Liver (tissue), 9 donors: ENCODE measurements around the gene GPANK1. TPM values are rescaled to one million over a fixed set of nuclear protein-coding genes. Genes with fewer than 3 reads are reported as not detected.

Source experiments
- DNase-seq: peaks from one replicate; pipeline ENCODE4 v3.0.0-alpha.2; 2017; ENCODE audit warnings: low spot score
- H3K27ac ChIP-seq, 2 donors: one replicate each; pipeline ENCODE4 v1.7.0; 2013; ENCODE audit warnings: inconsistent platforms in 2 of 2, low read length in 2 of 2, control low read depth in 1 of 2, low read depth in 1 of 2, mild to moderate bottlenecking in 1 of 2
- H3K27me3 ChIP-seq, 4 donors: one replicate each; pipeline versions ENCODE4 v1.6.1 to v1.7.0; 2013; ENCODE audit warnings: low read length in 3 of 4, inconsistent platforms in 1 of 4, mild to moderate bottlenecking in 1 of 4, moderate library complexity in 1 of 4; ENCODE audit not compliant: control insufficient read depth in 4 of 4, insufficient read depth in 4 of 4
- H3K36me3 ChIP-seq, 4 donors: one replicate each; pipeline versions ENCODE4 v1.6.1 to v1.7.0; 2013; ENCODE audit warnings: low read length in 3 of 4, mild to moderate bottlenecking in 3 of 4, low read depth in 1 of 4, moderate library complexity in 1 of 4; ENCODE audit not compliant: control insufficient read depth in 4 of 4, insufficient read depth in 3 of 4
- H3K4me1 ChIP-seq, 4 donors: one replicate each; pipeline versions ENCODE4 v1.6.1 to v1.7.0; 2013; ENCODE audit warnings: low read length in 3 of 4, mild to moderate bottlenecking in 3 of 4, moderate library complexity in 1 of 4; ENCODE audit not compliant: control insufficient read depth in 4 of 4, insufficient read depth in 4 of 4
- H3K4me3 ChIP-seq, 3 donors: one replicate each; pipeline versions ENCODE4 v1.6.1 to v1.7.0; 2013; ENCODE audit warnings: low read length in 3 of 3, control low read depth in 1 of 3, low read depth in 1 of 3, mild to moderate bottlenecking in 1 of 3
- H3K9ac ChIP-seq, 2 donors: one replicate each; pipeline ENCODE4 v1.7.0; 2013; ENCODE audit warnings: low read length in 2 of 2, mild to moderate bottlenecking in 2 of 2, moderate library complexity in 2 of 2, control low read depth in 1 of 2, low read depth in 1 of 2
- H3K9me3 ChIP-seq, 4 donors: one replicate each; pipeline versions ENCODE4 v1.6.1 to v1.7.0; 2013; ENCODE audit warnings: low read length in 3 of 4; ENCODE audit not compliant: control insufficient read depth in 4 of 4
- FOXA2 ChIP-seq: IDR thresholded peaks from 2 replicates; pipeline ENCODE4 v1.6.1; 2016; ENCODE audit warnings: antibody characterized with exemption
- GABPA ChIP-seq, 2 donors: IDR thresholded peaks in 1 of 2; conservative IDR thresholded peaks in 1 of 2; 2 replicates each; pipeline ENCODE4 v1.6.1; 2016; ENCODE audit warnings: antibody characterized with exemption in 2 of 2, mild to moderate bottlenecking in 1 of 2, moderate library complexity in 1 of 2
- HNF4G ChIP-seq: IDR thresholded peaks from 2 replicates; pipeline ENCODE4 v1.6.1; 2016; ENCODE audit warnings: antibody characterized with exemption
- NR2F2 ChIP-seq: IDR thresholded peaks from 2 replicates; pipeline ENCODE4 v1.6.1; 2016; ENCODE audit warnings: antibody characterized with exemption
- RXRA ChIP-seq, 2 donors: IDR thresholded peaks; 2 replicates each; pipeline ENCODE4 v1.6.1; 2017 to 2018; ENCODE audit warnings: antibody characterized with exemption in 2 of 2, mild to moderate bottlenecking in 1 of 2
- TAF1 ChIP-seq: conservative IDR thresholded peaks from 2 replicates; pipeline ENCODE4 v1.6.1; 2016; ENCODE audit warnings: antibody characterized with exemption, mild to moderate bottlenecking
- WGBS: extraction: QIAGEN DNeasy Blood & Tissue Kit; methylation state at CpG from one replicate; pipeline ENCODE4 v1.1.7; 2013; 5-methylcytosine and 5-hydroxymethylcytosine counted together
- polyA plus RNA-seq, 2 donors: library from polyadenylated mRNA; stranded (reverse) in 1 of 2; unstranded in 1 of 2; fragments of 200-250 nt in 1 of 2; fragments of >200 nt in 1 of 2; fragmentation: Nextera tagmentation in 1 of 2; extraction: Ambion mirVana in 1 of 2; gene quantifications; one replicate each; pipeline versions ENCODE4 v1.2.1 to v1.2.3, GENCODE V29; 2013 to 2015
- total RNA-seq, 2 donors: library from RNA; depleted of rRNA; stranded (reverse); fragments of >200 nt; gene quantifications; one replicate each; pipeline ENCODE4 v1.2.3, GENCODE V29; 2014
- TF ChIP-seq, protein P1 (sequence below): fragments of 150-350 bp; IDR thresholded peaks from 2 replicates; pipeline ENCODE4 v1.5.1; 2017; ENCODE audit warnings: improper control_type of control experiment, low read depth, low read length; ENCODE audit not compliant: missing input control
- TF ChIP-seq, protein P2 (sequence below): IDR thresholded peaks from 2 replicates; pipeline ENCODE4 v1.6.1; 2016; ENCODE audit warnings: antibody characterized with exemption
- TF ChIP-seq, protein P3 (sequence below): IDR thresholded peaks from 2 replicates; pipeline ENCODE4 v1.6.1; 2016; ENCODE audit warnings: antibody characterized with exemption, mild to moderate bottlenecking
- TF ChIP-seq, protein P4 (sequence below): IDR thresholded peaks from 2 replicates; pipeline ENCODE4 v1.6.1; 2016; ENCODE audit warnings: antibody characterized with exemption
- TF ChIP-seq, protein P5 (sequence below): IDR thresholded peaks from 2 replicates; pipeline ENCODE4 v1.6.1; 2016; ENCODE audit warnings: antibody characterized with exemption
- donor health status: healthy.
- donor health status: healthy.
- donor health status: healthy.
- donor health status: healthy.
- donor health status: healthy.

GPANK1 gene
- total and polyA plus RNA-seq, 4 donors, result 7.6 to 13.9 (median 11.2) TPM

DNA sequence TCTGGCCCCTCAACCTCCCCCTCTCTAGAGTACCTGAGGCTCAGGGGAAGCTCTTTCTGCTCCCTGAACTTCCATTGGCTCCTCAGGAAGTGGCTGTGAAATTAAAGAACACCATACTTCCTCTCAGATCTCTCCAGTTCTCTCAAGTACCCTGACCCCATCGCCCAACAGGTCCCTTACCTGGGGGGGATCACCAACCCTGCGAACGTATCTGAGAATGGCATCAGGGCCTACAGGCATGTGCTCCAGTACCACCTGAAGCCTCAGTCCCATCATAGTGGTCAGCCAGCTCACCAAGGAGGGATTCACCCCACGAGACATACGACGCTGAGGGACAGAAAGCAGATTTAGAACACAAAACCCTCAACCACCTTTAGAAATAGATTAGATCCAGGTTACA lies 24.2 kb downstream of the GPANK1 start:
- DNase-seq, result no peak
- Histone ChIP-seq H3K27ac (no peak overlapping the region), H3K36me3 (peaks cover 34 to 89% (median 64%) of the 10 kb centered on the region in 4 donors), H3K4me1 (peaks cover 0 to 25% (median 19%) of the 10 kb centered on the region in 4 donors), H3K27me3 (no peaks in the 10 kb centered on the region), H3K4me3 (no peak overlapping the region), H3K9ac (no peak overlapping the region), H3K9me3 (no peaks in the 10 kb centered on the region)
- no peak for TF ChIP-seq HNF4G
- TF ChIP-seq, protein P1, sequence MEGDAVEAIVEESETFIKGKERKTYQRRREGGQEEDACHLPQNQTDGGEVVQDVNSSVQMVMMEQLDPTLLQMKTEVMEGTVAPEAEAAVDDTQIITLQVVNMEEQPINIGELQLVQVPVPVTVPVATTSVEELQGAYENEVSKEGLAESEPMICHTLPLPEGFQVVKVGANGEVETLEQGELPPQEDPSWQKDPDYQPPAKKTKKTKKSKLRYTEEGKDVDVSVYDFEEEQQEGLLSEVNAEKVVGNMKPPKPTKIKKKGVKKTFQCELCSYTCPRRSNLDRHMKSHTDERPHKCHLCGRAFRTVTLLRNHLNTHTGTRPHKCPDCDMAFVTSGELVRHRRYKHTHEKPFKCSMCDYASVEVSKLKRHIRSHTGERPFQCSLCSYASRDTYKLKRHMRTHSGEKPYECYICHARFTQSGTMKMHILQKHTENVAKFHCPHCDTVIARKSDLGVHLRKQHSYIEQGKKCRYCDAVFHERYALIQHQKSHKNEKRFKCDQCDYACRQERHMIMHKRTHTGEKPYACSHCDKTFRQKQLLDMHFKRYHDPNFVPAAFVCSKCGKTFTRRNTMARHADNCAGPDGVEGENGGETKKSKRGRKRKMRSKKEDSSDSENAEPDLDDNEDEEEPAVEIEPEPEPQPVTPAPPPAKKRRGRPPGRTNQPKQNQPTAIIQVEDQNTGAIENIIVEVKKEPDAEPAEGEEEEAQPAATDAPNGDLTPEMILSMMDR, result no peak
- no peak for TF ChIP-seq FOXA2
- TF ChIP-seq, protein P2, sequence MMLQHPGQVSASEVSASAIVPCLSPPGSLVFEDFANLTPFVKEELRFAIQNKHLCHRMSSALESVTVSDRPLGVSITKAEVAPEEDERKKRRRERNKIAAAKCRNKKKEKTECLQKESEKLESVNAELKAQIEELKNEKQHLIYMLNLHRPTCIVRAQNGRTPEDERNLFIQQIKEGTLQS, result no peak
- TF ChIP-seq, protein P3, sequence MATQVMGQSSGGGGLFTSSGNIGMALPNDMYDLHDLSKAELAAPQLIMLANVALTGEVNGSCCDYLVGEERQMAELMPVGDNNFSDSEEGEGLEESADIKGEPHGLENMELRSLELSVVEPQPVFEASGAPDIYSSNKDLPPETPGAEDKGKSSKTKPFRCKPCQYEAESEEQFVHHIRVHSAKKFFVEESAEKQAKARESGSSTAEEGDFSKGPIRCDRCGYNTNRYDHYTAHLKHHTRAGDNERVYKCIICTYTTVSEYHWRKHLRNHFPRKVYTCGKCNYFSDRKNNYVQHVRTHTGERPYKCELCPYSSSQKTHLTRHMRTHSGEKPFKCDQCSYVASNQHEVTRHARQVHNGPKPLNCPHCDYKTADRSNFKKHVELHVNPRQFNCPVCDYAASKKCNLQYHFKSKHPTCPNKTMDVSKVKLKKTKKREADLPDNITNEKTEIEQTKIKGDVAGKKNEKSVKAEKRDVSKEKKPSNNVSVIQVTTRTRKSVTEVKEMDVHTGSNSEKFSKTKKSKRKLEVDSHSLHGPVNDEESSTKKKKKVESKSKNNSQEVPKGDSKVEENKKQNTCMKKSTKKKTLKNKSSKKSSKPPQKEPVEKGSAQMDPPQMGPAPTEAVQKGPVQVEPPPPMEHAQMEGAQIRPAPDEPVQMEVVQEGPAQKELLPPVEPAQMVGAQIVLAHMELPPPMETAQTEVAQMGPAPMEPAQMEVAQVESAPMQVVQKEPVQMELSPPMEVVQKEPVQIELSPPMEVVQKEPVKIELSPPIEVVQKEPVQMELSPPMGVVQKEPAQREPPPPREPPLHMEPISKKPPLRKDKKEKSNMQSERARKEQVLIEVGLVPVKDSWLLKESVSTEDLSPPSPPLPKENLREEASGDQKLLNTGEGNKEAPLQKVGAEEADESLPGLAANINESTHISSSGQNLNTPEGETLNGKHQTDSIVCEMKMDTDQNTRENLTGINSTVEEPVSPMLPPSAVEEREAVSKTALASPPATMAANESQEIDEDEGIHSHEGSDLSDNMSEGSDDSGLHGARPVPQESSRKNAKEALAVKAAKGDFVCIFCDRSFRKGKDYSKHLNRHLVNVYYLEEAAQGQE, result no peak
- no peak for TF ChIP-seq RXRA (IDR thresholded peaks at IDR 0.05)
- TF ChIP-seq, protein P4, sequence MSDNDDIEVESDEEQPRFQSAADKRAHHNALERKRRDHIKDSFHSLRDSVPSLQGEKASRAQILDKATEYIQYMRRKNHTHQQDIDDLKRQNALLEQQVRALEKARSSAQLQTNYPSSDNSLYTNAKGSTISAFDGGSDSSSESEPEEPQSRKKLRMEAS, result no peak
- TF ChIP-seq, protein P5, sequence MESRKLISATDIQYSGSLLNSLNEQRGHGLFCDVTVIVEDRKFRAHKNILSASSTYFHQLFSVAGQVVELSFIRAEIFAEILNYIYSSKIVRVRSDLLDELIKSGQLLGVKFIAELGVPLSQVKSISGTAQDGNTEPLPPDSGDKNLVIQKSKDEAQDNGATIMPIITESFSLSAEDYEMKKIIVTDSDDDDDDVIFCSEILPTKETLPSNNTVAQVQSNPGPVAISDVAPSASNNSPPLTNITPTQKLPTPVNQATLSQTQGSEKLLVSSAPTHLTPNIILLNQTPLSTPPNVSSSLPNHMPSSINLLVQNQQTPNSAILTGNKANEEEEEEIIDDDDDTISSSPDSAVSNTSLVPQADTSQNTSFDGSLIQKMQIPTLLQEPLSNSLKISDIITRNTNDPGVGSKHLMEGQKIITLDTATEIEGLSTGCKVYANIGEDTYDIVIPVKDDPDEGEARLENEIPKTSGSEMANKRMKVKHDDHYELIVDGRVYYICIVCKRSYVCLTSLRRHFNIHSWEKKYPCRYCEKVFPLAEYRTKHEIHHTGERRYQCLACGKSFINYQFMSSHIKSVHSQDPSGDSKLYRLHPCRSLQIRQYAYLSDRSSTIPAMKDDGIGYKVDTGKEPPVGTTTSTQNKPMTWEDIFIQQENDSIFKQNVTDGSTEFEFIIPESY, result no peak
- 98% methylated on average over 6 of the region's 6 CpGs for WGBS

DNA sequence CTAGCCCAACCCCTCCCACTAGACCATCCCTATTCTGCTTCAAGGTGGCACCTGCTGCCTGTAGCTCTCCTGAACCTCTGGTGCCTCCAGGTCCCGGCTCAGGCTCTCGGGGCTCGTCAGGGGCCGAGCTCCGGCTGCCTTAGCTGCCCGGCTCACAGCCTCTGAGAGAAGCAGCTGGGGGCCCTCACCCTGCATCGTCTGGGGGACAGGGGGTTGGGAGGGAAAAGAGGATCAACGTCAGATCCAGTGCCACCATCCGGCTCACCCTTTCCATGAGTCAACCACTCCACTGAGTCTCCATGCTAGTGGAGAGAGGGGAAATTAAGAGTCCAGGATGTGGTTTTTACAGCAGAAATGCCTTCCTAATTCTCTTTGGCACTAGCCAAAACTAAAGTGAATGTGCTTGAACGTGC lies 25.3 kb downstream of the GPANK1 start:
- no peaks in the 10 kb centered on the region for H3K9me3 ChIP-seq
- peaks cover 36 to 87% (median 60%) of the 10 kb centered on the region in 4 donors for H3K36me3 ChIP-seq
- no peak for DNase-seq
- TF ChIP-seq, protein P5, result no peak
- TF ChIP-seq, protein P2, result no peak
- TF ChIP-seq, protein P3, result no peak
- TF ChIP-seq TAF1, result no peak
- TF ChIP-seq, protein P1, result no peak
- TF ChIP-seq GABPA (IDR thresholded peaks at IDR 0.05 in 1 of 2, conservative IDR thresholded peaks at IDR 0.05 in 1 of 2), result no peak
- TF ChIP-seq NR2F2, result no peak
- H3K4me3 ChIP-seq, result no peak overlapping the region
- H3K4me1 ChIP-seq, result peaks cover 0 to 27% (median 22%) of the 10 kb centered on the region in 4 donors
- H3K9ac ChIP-seq, result no peak overlapping the region
- H3K27ac ChIP-seq, result no peak overlapping the region
- 92% methylated on average over 10 of the region's 10 CpGs for WGBS
- no peaks in the 10 kb centered on the region for H3K27me3 ChIP-seq
